Peyer's patch (tissue), 4 donors: ENCODE results near the gene CASKIN1. TPM values are rescaled to one million over a fixed set of nuclear protein-coding genes. Genes with fewer than 3 reads are reported as not detected.
A peak's percentile ranks its signal among the peaks of the same experiment; 100 is the strongest.

Experiments used
- DNase-seq, 3 donors: peaks; one replicate each; pipeline ENCODE4 v3.0.0-alpha.2; 2017 to 2019
- H3K27ac ChIP-seq, 4 donors: fragments of 200-600 bp; sonication (generic); one replicate each; pipeline ENCODE4 v1.5.1; 2016 to 2019
- H3K27me3 ChIP-seq, 2 donors: fragments of 200-600 bp; sonication (generic); one replicate each; pipeline ENCODE4 v1.5.1; 2019
- H3K36me3 ChIP-seq, 3 donors: fragments of 200-600 bp; sonication (generic); one replicate each; pipeline ENCODE4 v1.5.1; 2016 to 2019
- H3K4me1 ChIP-seq, 4 donors: fragments of 200-600 bp; sonication (generic); one replicate each; pipeline ENCODE4 v1.5.1; 2016 to 2019
- H3K4me3 ChIP-seq, 4 donors: fragments of 200-600 bp; sonication (generic); 1 replicate in 3 of 4; 2 replicates in 1 of 4; pipeline ENCODE4 v1.5.1; 2016 to 2019; ENCODE audit warnings: mild to moderate bottlenecking in 1 of 4
- H3K9me3 ChIP-seq, 4 donors: fragments of 200-600 bp; sonication (generic); one replicate each; pipeline ENCODE4 v1.5.1; 2016 to 2019; ENCODE audit warnings: mild to moderate bottlenecking in 1 of 4
- CTCF ChIP-seq, 6 experiments: fragments of 450-650 bp in 4 of 6; fragments of 200-600 bp in 2 of 6; sonication (generic) in 1 of 6; IDR thresholded peaks; one replicate each; pipeline ENCODE4 v1.5.1; 2017 to 2019; ENCODE audit warnings: antibody characterized with exemption in 6 of 6, mild to moderate bottlenecking in 3 of 6, moderate library complexity in 1 of 6
- POLR2A ChIP-seq, 2 donors: fragments of 450-650 bp; IDR thresholded peaks; one replicate each; pipeline ENCODE4 v1.5.1; 2017; ENCODE audit warnings: antibody characterized with exemption in 2 of 2, mild to moderate bottlenecking in 2 of 2, moderate library complexity in 2 of 2
- total RNA-seq, 4 donors: library from RNA; depleted of rRNA; stranded (reverse); fragments of >200 nt; gene quantifications; one replicate each; pipeline ENCODE4 v1.1.0, GENCODE V29; 2016

Gene CASKIN1
- total RNA-seq, 4 donors from 2014 or later, result not detected

- H3K9me3 ChIP-seq, result no peaks in the 10 kb centered on the region
- H3K4me1 ChIP-seq, result peaks cover 11 to 82% (median 39%) of the 10 kb centered on the region in 4 donors
- H3K27ac ChIP-seq, result peak overlapping the region; percentile 66 to 90 (median 79)
- peak in 1 of 3 donors; percentile 25 for DNase-seq
- peak overlapping the region; percentile 56 to 93 (median 68) for H3K4me3 ChIP-seq
- TF ChIP-seq POLR2A (IDR thresholded peaks at IDR 0.05) (no peak), CTCF (IDR thresholded peaks at IDR 0.05) (no peak)
- H3K36me3 ChIP-seq, result peaks cover 0 to 6% (median 0%) of the 10 kb centered on the region in 3 donors
- H3K27me3 ChIP-seq, result no peaks in the 10 kb centered on the region
Observed at GRCh38 chr16:2154533-2155090, 41.8 kb downstream of the CASKIN1 start.

- TF ChIP-seq POLR2A (IDR thresholded peaks at IDR 0.05) (no peak), CTCF (IDR thresholded peaks at IDR 0.05) (peak in 1 of 6 experiments; percentile 43)
- H3K36me3 ChIP-seq, result peaks cover 0 to 6% (median 0%) of the 10 kb centered on the region in 3 donors
- peak in 2 of 3 donors; percentile 79 to 84 for DNase-seq
Observed at GRCh38 chr16:2152695-2153506, 43.5 kb downstream of the CASKIN1 start.

GRCh38 chr16:2151188-2152091 lies 45.0 kb downstream of the CASKIN1 start:
- no peaks in the 10 kb centered on the region for H3K27me3 ChIP-seq
- peaks cover 0 to 6% (median 0%) of the 10 kb centered on the region in 3 donors for H3K36me3 ChIP-seq
- H3K9me3 ChIP-seq, result no peaks in the 10 kb centered on the region
- peak overlapping the region in 1 of 4 donors; percentile 33 for H3K27ac ChIP-seq
- TF ChIP-seq CTCF (IDR thresholded peaks at IDR 0.05) (no peak), POLR2A (IDR thresholded peaks at IDR 0.05) (no peak)
- peaks cover 13 to 69% (median 38%) of the 10 kb centered on the region in 4 donors for H3K4me1 ChIP-seq
- no peak for DNase-seq
- no peak overlapping the region for H3K4me3 ChIP-seq

More at GRCh38 chr16:2152695-2153506, 43.5 kb downstream of the CASKIN1 start:
- Histone ChIP-seq H3K4me1 (peaks cover 17 to 80% (median 47%) of the 10 kb centered on the region in 4 donors), H3K9me3 (no peaks in the 10 kb centered on the region), H3K4me3 (peak overlapping the region; percentile 56 to 93 (median 68)), H3K27ac (peak overlapping the region; percentile 60 to 90 (median 80)), H3K27me3 (no peaks in the 10 kb centered on the region)

GRCh38 chr16:2150418-2151187 lies 45.8 kb downstream of the CASKIN1 start:
- Histone ChIP-seq H3K27me3 (no peaks in the 10 kb centered on the region), H3K4me3 (no peak overlapping the region), H3K9me3 (no peaks in the 10 kb centered on the region), H3K27ac (peak overlapping the region in 1 of 4 donors; percentile 33), H3K36me3 (peaks cover 0 to 6% (median 0%) of the 10 kb centered on the region in 3 donors), H3K4me1 (peaks cover 13 to 67% (median 34%) of the 10 kb centered on the region in 4 donors)
- DNase-seq, result peak in 1 of 3 donors; percentile 68
- TF ChIP-seq POLR2A (IDR thresholded peaks at IDR 0.05) (peak in 1 of 2 donors; percentile 23), CTCF (IDR thresholded peaks at IDR 0.05) (no peak)
